Glutamatergic neuron (in vitro differentiated cells): ENCODE results near the gene NPY4R2. TPM values are rescaled to one million over a fixed set of nuclear protein-coding genes. Genes with fewer than 3 reads are reported as not detected.
"Not testable (repeated sequence)": the region's sequence is repeated elsewhere in the genome, so short reads cannot be mapped to it uniquely, and the experiment has no call there.

ENCODE experiments used
- DNase-seq: peaks from one replicate; pipeline ENCODE4 v3.0.0; 2022
- H3K27ac Mint-ChIP-seq: one replicate; pipeline ENCODE4 v1.8.0; 2020; ENCODE audit warnings: mild to moderate bottlenecking, mixed read lengths, inconsistent platforms; ENCODE audit not compliant: unreplicated experiment
- H3K27me3 Mint-ChIP-seq: one replicate; pipeline ENCODE4 v1.8.0; 2020; ENCODE audit warnings: mild to moderate bottlenecking, moderate library complexity, mixed read lengths, inconsistent platforms; ENCODE audit not compliant: unreplicated experiment
- H3K36me3 Mint-ChIP-seq: one replicate; pipeline ENCODE4 v1.8.0; 2020; ENCODE audit warnings: mild to moderate bottlenecking, mixed read lengths, inconsistent platforms; ENCODE audit not compliant: unreplicated experiment
- H3K4me1 Mint-ChIP-seq: one replicate; pipeline ENCODE4 v1.8.0; 2020; ENCODE audit warnings: mild to moderate bottlenecking, low read depth, mixed read lengths, inconsistent platforms; ENCODE audit not compliant: unreplicated experiment
- H3K4me3 Mint-ChIP-seq: one replicate; pipeline ENCODE4 v1.8.0; 2020; ENCODE audit warnings: mild to moderate bottlenecking, mixed read lengths, inconsistent platforms; ENCODE audit not compliant: unreplicated experiment
- H3K9me3 Mint-ChIP-seq: one replicate; pipeline ENCODE4 v1.8.0; 2020; ENCODE audit warnings: mild to moderate bottlenecking, moderate library complexity, mixed read lengths, inconsistent platforms; ENCODE audit not compliant: unreplicated experiment
- total RNA-seq: library from RNA; stranded (reverse); fragmentation: NEBNext Ultra II Directional; extraction: Animal tissue kit (Norgen Biotek cat#: 25700); gene quantifications from one replicate; pipeline ENCODE4 v1.2.1, GENCODE V29; 2021; ENCODE audit not compliant: unreplicated experiment

Gene NPY4R2
- total RNA-seq, 1 donor from 2014 or later, result not detected

GRCh38 chr10:47970047-47970446, 51.6 kb downstream of the NPY4R2 start:
- not testable (repeated sequence) for H3K9me3 Mint-ChIP-seq, H3K27me3 Mint-ChIP-seq, DNase-seq, H3K4me3 Mint-ChIP-seq, H3K4me1 Mint-ChIP-seq, H3K36me3 Mint-ChIP-seq, H3K27ac Mint-ChIP-seq

DNA sequence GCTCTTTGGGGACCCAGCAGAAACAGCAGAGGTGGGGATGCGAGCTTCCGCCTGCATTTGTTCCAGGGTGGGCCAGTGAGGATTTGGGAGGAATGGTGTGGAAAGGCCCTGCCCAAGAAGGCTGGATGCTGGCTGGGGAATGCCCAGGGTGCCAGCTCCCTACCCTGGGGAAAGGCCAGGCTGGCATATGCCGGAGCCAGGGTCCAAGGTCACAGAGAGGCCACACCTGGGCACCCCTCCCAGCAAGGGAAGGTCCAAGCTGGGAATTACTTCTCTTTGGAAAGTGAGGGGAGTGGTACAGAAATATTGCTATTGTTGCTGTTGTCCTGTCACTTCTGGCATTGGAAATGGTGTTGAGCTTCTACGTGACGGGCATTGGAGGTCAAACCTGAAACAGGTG, 53.1 kb downstream of the NPY4R2 start:
- not testable (repeated sequence) for H3K4me3 Mint-ChIP-seq, H3K27ac Mint-ChIP-seq, DNase-seq, H3K9me3 Mint-ChIP-seq, H3K4me1 Mint-ChIP-seq, H3K36me3 Mint-ChIP-seq, H3K27me3 Mint-ChIP-seq

GRCh38 chr10:47972077-47972476, 53.6 kb downstream of the NPY4R2 start:
- DNase-seq, H3K27me3 Mint-ChIP-seq, H3K9me3 Mint-ChIP-seq, H3K4me3 Mint-ChIP-seq, H3K27ac Mint-ChIP-seq, H3K36me3 Mint-ChIP-seq, H3K4me1 Mint-ChIP-seq: not testable (repeated sequence)

Other genes with a start within 250 kb of the NPY4R2 start
- gene SYT15B, start 155.1 kb upstream of the NPY4R2 start, total RNA-seq, result not detected
- not detected for gene FAM25C, start 81.1 kb downstream of the NPY4R2 start, total RNA-seq